Stimulated activated CD8-positive, alpha-beta memory T cell treated with anti-CD3 and anti-CD28 coated beads, Interleukin-15, amount 100 ng/mL, for 48 hours (primary cell): ENCODE results near the gene MEG3.

Experiments
- DNase-seq, 2 donors: peaks; one replicate each; pipeline ENCODE4 v3.0.0-alpha.2; 2020; ENCODE audit warnings: low read depth in 2 of 2

MEG3 gene

GRCh38 chr14:100864960-100865681, 39.2 kb downstream of the MEG3 start:
- DNase-seq = no peak

GRCh38 chr14:100865682-100866591, 40.0 kb downstream of the MEG3 start:
- no peak for DNase-seq

GRCh38 chr14:100866666-100867630, 41.0 kb downstream of the MEG3 start:
- no peak for DNase-seq

GRCh38 chr14:100867631-100868315, 41.9 kb downstream of the MEG3 start:
- DNase-seq = no peak

- no peak for DNase-seq
These were observed 42.9 kb downstream of the MEG3 start for GRCh38 chr14:100868621-100869370.

- no peak for DNase-seq
These were observed 45.6 kb downstream of the MEG3 start for GRCh38 chr14:100871234-100872186.

- DNase-seq = no peak
These were observed 46.6 kb downstream of the MEG3 start for GRCh38 chr14:100872259-100873095.

- DNase-seq = no peak
These were observed 47.2 kb downstream of the MEG3 start for GRCh38 chr14:100873096-100873482.

- no peak for DNase-seq
These were observed 48.1 kb downstream of the MEG3 start for GRCh38 chr14:100874051-100874410.

- no peak for DNase-seq
These were observed 48.6 kb downstream of the MEG3 start for GRCh38 chr14:100874411-100875091.

GRCh38 chr14:100875126-100875525, 49.2 kb downstream of the MEG3 start:
- DNase-seq = no peak

GRCh38 chr14:100875861-100876590, 50.1 kb downstream of the MEG3 start:
- DNase-seq = no peak

GRCh38 chr14:100878271-100879146, 52.6 kb downstream of the MEG3 start:
- DNase-seq = no peak

GRCh38 chr14:100879194-100879593, 53.3 kb downstream of the MEG3 start:
- no peak for DNase-seq

GRCh38 chr14:100879782-100880181, 53.9 kb downstream of the MEG3 start:
- no peak for DNase-seq
